Kidney tubule cell (primary cell): ENCODE measurements around the gene PLA2G2C.

ENCODE experiments used
- DNase-seq: peaks from one replicate; pipeline ENCODE4 v3.0.0-alpha.2; 2018; ENCODE audit warnings: low spot score

The PLA2G2C gene

DNA sequence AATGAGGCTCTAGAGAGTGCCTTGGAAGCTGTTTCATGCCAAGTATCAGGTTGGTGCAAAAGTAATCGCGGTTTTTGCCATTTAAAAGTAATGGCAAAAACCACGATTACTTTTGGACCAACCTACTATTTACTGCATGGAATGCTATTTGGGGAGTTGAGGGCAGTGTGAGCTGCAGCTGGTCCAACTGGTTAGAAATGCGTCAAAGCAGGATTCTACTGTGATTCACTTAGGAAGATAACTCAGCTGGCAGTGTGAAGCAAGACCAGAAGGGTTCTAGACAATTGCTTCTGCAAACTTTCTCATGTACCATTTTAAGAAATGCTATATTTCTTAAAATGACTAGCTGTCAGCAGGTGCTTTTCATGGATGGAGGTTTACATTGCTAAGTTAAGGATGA, 21.2 kb upstream of the PLA2G2C start:
- DNase-seq = no peak

DNA sequence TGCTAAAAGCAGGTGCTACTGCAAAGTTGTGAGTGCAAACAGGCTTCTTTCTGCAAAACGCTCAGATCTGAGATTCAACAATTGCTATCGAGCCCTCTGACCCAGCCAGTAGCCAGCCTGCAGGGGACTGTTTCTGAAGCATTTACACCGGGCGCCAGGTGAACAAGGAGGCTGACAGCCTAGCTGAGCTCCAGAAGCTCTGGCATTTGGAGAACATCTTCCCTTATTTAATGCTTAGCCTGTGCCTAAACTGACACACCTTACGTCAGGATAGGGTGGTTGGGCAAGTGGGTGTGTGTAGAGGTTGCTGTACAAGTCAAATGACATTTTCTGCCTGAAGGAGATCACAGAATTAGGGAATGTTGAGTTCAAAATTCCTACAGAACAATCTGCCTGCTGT, 15.8 kb upstream of the PLA2G2C start:
- no peak for DNase-seq

- no peak for DNase-seq
Observed at GRCh38 chr1:20200966-20201365, 14.6 kb upstream of the PLA2G2C start.

DNA sequence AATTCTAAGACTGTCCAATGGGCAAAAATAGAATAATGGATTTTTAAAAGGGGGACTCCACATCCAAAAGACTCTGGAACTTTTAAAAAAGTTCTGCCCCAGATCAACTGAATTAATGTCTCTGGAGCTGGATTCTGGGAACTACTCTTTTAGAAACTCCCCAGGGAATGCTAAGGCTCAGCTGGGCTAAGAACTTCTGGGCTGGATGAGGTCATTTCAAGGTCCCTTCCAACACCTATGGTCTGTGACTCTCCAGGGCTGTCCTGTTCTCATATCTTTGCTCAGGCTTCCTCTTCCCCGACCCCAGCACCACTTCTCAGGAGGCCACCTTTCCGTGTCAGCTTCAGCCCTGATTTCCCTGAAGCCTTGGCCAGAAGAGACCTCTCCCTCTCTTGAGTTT, 13.5 kb upstream of the PLA2G2C start:
- no peak for DNase-seq

GRCh38 chr1:20199403-20199802, 13.1 kb upstream of the PLA2G2C start:
- peak; percentile 59 for DNase-seq

DNA sequence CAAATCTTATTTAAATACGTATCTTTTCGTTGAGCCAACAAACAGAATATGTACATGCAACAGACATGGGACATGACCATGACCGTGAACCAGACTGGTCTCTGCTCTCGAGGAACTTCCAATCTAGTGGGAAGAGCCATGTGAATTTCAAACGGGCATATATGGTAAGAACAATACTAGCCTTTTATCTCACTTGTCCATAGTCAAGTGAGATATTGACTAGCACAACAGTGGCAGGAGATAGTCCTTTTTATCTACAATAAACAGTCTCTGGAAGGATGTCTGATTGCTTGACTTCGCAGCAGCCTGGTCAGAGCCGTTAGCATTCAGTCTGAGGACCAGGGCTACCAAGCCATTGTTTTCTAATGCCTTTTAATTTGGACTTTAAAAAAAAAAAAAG, 12.6 kb upstream of the PLA2G2C start:
- no peak for DNase-seq

DNA sequence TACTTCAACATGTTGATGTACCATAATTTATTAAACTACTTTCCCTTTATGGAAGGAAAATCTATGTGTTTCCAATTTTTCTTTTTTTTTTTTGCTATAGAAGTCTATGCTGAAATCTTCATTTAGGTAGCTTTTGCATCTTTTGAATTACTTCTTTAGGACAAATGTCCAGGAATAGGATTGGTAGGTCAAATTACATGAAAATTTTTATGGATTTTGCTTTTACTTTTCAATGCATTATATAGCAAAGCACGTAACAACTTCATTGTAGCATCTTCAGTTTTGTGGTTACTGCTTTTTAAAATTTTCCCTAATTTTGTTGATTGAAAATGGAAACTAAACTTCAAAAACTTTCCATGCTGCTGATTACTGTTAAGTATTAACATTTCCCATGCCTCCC, 12.0 kb upstream of the PLA2G2C start:
- DNase-seq = no peak

DNA sequence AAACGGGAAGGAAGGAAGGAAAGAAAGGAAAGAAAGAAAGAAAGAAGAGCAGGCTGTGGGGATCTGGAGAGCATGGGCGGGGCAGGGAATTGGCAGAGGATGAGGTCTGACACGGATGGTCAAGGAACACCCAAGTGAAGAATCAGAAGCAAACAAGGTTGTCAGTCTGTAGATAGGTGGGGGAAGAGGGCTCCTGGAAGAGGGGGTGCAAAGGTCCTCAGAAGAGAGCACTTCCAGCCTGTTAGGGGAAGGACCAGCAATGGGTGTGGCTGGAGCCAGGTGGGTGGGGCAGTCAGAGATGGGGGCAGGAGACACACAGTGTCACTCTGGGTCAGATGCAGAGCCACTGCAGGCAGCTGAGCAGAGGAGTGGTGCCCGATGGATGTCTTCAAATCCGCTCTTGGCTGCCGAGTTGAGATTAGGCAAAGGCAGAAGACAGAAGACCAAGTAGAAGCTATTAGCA, 11.0 kb upstream of the PLA2G2C start:
- no peak for DNase-seq

DNA sequence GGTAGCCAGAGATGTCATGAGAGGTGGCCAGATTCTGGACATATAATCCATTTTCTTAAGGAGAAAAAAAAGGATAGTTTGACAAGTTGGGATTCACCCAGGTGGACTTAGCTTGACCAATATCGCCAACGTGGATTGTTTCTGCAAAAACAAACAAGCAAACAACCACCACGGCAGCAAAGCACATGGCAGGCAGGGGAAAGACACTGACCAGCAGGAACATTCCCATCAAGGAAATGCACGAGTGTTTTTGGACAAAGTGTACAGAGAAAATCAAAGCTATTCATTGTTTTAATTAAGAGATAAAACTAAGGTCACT, 9.1 kb upstream of the PLA2G2C start:
- no peak for DNase-seq

DNA sequence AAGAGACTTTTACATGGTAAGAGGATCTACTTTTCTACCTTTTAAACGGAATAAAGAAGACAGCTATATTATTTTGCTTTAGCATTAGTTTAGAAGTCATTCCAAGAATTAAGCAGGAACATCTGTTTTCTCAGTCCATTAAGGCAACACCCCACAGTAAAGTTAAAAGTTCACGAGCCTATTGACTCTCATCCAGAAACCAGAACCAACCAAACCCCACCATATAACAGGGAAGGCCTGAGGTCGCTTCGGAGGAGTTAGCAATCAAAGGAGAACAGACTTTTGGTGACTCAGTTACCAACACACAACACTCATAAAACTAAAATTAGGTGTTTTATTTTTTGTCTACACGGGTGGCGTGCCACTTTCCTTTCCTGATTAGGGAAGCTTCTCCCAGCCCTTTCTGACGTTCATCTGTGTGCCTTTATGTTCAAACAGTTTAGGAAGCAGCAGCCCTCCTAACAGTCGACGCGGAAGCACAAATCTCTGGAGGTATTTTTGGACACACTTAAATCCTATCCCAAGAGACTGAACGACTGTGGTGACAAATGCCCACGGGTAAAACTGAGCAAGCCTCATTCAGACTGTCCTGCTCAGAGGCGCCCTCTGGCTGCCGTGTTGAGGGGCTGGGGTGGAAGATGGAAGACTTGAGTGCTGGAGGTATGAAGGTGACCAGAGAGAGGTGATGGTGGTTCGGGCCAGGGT, 8.6 kb upstream of the PLA2G2C start:
- peak; percentile 56 for DNase-seq

DNA sequence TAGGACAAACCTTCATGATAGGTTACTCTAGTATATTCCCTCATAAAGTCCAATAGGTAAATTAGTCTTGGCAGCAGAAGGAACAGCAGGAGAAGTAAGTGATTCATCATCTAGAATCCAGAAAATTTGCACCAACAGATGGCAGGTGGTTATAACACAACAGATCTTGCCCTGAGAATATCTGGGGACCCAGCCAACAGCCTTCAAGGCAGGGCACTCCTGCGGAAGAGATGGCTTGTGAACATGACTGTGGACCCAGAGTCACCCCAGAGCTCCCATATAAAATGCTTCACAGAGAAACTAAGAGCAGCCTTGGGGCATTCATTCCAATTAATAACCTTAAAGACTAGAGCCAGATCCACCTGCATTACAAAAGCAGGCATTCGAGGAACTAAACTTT, 7.9 kb upstream of the PLA2G2C start:
- DNase-seq = no peak

GRCh38 chr1:20192871-20193411, 6.6 kb upstream of the PLA2G2C start:
- DNase-seq = no peak

DNA sequence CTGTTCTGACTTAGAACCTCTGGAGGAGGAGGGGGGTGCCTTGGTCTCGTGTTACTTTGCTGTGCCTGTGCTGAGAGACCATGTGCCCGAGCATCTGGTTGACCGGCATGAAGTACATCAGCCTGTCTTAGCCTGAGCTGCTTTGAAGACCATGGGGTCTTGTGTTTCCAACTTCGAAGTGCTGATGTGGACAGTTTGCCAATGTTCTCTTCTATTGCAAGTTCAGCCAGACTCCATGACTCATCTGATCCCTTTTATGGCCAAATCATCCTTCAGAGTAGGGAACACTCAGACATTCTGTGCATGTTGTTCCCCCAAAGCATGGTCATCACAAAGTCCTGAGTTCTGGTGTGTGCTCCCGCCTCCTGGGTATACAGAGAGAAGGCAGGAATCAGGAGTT, 6.0 kb upstream of the PLA2G2C start:
- no peak for DNase-seq

DNA sequence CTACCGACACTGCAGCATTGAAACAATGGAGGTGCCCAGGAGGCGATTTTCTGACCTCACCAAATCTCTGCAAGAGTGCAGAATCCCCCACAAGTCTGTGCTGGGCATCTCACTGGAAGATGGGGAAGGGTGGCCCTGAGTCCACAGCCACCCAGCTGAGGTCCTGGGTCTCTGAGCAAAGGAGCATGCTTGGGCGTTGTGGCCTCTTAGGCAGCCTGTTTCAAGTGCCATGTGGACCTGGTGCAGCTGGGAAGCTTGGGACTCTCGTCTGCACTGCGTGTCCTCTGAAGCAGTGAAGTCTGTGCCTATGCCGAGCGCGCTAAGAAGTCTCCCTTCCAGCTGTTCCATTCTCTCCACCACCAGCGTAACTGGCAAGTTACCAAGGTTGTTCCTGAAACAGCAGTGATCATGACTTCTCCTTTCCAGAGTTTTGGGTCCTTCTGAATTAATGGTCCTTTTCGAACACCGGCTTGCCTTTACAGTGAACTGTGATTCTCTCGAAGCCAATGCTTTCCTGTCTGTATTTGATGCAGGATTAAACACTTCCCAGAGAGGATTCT, 5.0 kb upstream of the PLA2G2C start:
- no peak for DNase-seq

DNA sequence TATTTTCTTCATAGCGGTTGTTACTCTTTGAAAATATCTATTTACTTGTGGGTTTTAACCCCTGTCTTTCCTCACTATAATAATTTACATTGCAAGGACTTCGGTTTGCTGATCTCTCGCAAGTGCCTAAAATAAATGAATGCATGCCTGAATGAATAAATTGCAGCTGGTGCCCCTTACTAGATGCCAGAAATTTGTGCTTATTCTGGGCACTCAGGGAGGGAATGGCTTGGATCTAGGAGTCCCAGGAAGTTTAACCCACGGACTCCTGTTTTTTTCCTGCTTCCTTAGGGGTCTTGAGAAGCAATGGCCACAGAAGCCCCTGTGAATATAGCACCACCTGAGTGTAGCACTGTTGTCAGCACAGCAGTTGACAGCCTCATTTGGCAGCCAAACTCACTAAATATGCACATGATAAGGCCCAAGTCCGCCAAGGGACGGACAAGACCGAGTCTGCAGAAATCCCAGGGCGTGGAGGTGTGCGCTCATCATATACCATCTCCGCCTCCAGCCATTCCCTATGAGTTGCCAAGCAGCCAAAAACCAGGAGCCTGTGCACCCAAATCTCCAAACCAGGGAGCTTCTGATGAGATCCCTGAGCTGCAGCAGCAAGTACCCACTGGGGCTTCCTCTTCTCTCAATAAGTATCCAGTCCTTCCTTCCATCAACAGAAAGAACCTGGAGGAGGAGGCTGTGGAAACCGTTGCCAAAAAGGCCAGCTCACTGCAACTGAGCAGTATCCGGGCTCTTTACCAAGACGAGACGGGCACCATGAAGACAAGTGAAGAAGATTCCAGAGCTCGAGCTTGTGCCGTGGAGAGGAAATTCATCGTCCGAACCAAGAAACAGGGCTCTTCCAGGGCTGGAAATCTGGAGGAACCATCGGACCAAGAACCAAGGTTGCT, 4.2 kb upstream of the PLA2G2C start:
- no peak for DNase-seq

DNA sequence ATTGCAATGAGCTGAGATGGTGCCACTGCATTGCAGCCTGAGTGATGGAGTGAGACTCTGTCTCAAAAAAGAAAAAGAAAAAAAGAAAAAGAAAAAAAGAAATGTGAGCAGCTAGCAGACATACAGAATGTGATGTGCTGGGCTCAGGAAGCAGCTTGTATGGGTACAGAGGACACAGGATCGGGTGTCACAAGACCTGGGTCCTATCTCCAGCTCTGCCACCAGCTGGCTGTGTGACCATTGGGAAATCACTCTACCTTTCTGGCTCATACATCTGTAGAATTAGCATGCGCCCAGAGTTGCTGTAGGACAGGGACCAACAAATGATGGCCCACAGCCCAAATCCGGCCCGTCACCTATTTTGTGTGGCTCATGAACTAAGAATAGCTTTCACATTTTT, 3.3 kb upstream of the PLA2G2C start:
- no peak for DNase-seq

- no peak for DNase-seq
Observed at GRCh38 chr1:20188455-20188817, 2.1 kb upstream of the PLA2G2C start.

DNA sequence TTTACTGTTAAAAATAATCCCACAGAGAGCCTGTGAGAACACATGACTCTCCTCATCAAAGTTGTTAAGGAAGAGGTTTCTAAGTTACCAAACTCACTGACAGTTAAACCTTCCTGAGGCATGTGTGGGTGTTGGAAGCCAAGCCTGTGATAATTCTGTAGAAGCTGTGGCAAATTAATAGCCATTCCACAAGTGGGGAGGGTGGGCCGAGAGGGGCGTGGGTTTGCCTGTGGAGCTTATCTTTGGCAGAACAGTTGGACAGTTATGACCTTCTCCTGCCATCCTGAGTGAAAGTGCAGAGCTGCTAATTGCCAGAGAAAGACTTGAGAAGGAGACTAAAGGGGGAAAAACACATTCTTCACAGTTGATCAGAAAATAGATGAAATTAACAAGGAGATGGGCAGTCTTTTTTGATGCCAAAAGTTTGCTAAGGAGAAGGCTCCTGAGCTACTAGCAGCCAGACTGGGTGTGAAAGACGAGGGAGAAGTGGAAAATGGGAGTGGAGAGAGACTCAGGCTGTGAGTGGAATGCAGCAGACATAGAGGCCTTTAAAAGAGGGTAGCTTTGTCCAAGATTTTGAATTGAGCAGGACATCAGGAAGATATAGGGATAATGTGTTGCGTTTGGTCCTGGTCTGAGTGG, 1.6 kb upstream of the PLA2G2C start:
- no peak for DNase-seq

- peak; percentile 3 for DNase-seq
Observed at GRCh38 chr1:20187103-20187812, 940 bp upstream of the PLA2G2C start.

GRCh38 chr1:20184997-20185833, 1.1 kb downstream of the PLA2G2C start:
- DNase-seq = no peak

DNA sequence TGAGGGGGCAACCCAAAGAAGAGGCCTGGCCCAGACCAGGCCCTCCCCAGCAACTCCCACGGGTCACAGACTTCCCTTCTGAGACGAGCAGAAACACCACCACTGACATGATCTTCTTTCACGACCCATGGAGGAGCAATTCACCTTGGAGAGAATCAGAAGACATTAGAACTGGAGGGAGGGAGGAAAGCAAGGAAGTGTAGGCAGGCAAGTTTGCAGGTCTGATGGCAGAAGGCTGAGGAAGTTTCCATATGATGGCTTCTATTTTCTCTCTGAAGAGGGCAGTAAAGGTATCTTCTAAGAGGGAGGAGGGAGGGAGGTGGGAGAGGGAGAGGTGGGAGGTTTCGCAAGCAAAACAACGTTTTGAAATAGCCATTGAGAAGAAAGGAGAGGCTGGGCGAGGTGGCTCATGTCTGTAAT, 1.8 kb downstream of the PLA2G2C start:
- no peak for DNase-seq
